T-helper 1 cell treated with Interleukin-12 subunit alpha and Interleukin-12 subunit beta and Interleukin-4 antibody, amounts not matched to agents 30 ng/mL and 1 ng/mL, for 36 hours (primary cell): ENCODE data around the gene PALM2AKAP2. TPM values are rescaled to one million over a fixed set of nuclear protein-coding genes. Genes with fewer than 3 reads are reported as not detected.
"Not testable (repeated sequence)": the region's sequence is repeated elsewhere in the genome, so short reads cannot be mapped to it uniquely, and the experiment has no call there.

ENCODE experiments used
- intact Hi-C: fragments of 100-400 bp; cut with micrococcal nuclease; formaldehyde crosslinking; loops from one replicate; pipeline ENCODE4 v1.15.1; 2024
- total RNA-seq: library from RNA; stranded (reverse); gene quantifications from 2 replicates; pipeline ENCODE4 v1.2.3, GENCODE V29; 2022

The PALM2AKAP2 gene
- total RNA-seq, 1 donor from 2014 or later = 8.2 TPM

- intact Hi-C loops = no loop called here
Observed at GRCh38 chr9:109802491-109802890, 22.5 kb downstream of the PALM2AKAP2 start.

GRCh38 chr9:109805050-109805449 is 25.1 kb downstream of the PALM2AKAP2 start:
- intact Hi-C loops = no loop called here

- intact Hi-C loops = no loop called here
Observed at GRCh38 chr9:109806506-109807115, 26.6 kb downstream of the PALM2AKAP2 start.

- intact Hi-C loops = loop anchor here (1.0 kb wide), 1 partner anchor 36 kb away; no protein-coding TSS in a partner anchor
Observed at GRCh38 chr9:109811876-109812275, 31.9 kb downstream of the PALM2AKAP2 start.

- intact Hi-C loops = no loop called here
Observed at GRCh38 chr9:109812331-109812730, 32.3 kb downstream of the PALM2AKAP2 start.

GRCh38 chr9:109812818-109813281 is 32.9 kb downstream of the PALM2AKAP2 start:
- intact Hi-C loops = no loop called here

GRCh38 chr9:109813303-109813702 is 33.3 kb downstream of the PALM2AKAP2 start:
- intact Hi-C loops = no loop called here

- intact Hi-C loops = no loop called here
Observed at GRCh38 chr9:109813829-109814228, 33.8 kb downstream of the PALM2AKAP2 start.

- intact Hi-C loops = loop anchor here (5.0 kb wide), 1 partner anchor 232 kb away; no protein-coding TSS in a partner anchor
Observed at GRCh38 chr9:109815366-109815947, 35.5 kb downstream of the PALM2AKAP2 start.

- intact Hi-C loops = loop anchor here (5.0 kb wide), 1 partner anchor 231 kb away; no protein-coding TSS in a partner anchor
Observed at GRCh38 chr9:109816490-109816889, 36.5 kb downstream of the PALM2AKAP2 start.

GRCh38 chr9:109817146-109817845 is 37.3 kb downstream of the PALM2AKAP2 start:
- intact Hi-C loops = loop anchor here (5.0 kb wide), 1 partner anchor 230 kb away; no protein-coding TSS in a partner anchor

GRCh38 chr9:109817846-109818472 is 38.0 kb downstream of the PALM2AKAP2 start:
- intact Hi-C loops = loop anchor here (1.0 to 5.0 kb wide), 6 partner anchors 69 to 399 kb away; no protein-coding TSS in a partner anchor

GRCh38 chr9:109821711-109822110 is 41.7 kb downstream of the PALM2AKAP2 start:
- intact Hi-C loops = no loop called here

GRCh38 chr9:109825383-109825782 is 45.4 kb downstream of the PALM2AKAP2 start:
- intact Hi-C loops = not testable (repeated sequence)

GRCh38 chr9:109826559-109826958 is 46.6 kb downstream of the PALM2AKAP2 start:
- intact Hi-C loops = no loop called here

GRCh38 chr9:109828254-109828653 is 48.3 kb downstream of the PALM2AKAP2 start:
- intact Hi-C loops = no loop called here
